ENCODE measurements around the gene KRT31.

GRCh38 chr17:41440531-41441033 is 43.2 kb upstream of the KRT31 start, which contains the start of gene KRT38:
- no peak for TF ChIP-seq CTCF (IDR thresholded peaks at IDR 0.05; ENCODE audit: control extremely low read depth in 1 of 3, insufficient read depth in 1 of 3, low read depth in 1 of 3, low read length in 3 of 3)
- TF ChIP-seq RXRA (IDR thresholded peaks at IDR 0.05; ENCODE audit: insufficient read depth, low read depth, low read length) = no peak
- TF ChIP-seq USF2 (IDR thresholded peaks at IDR 0.05; ENCODE audit: low read length) = no peak
- no peak for TF ChIP-seq HDAC2 (IDR thresholded peaks at IDR 0.05; ENCODE audit: borderline replicate concordance in 1 of 2, low read depth in 2 of 2, low read length in 2 of 2)
- no peak for TF ChIP-seq EZH2 (IDR thresholded peaks at IDR 0.05; ENCODE audit: low read depth, low read length, severe bottlenecking)
- no peak for TF ChIP-seq HDAC6 (IDR thresholded peaks at IDR 0.05; ENCODE audit: low read depth, low read length)
